ENCODE results near the gene OTUD4.

Gene OTUD4

GRCh38 chr4:145097821-145098674 is 82.3 kb downstream of the OTUD4 start, which contains the start of the genes ABCE1 and ANAPC10:
TSS of gene ABCE1 (plus strand) at chr4:145098311. CDS start at chr4:145104413, 6,102 bp downstream.
TSS of gene ANAPC10 (minus strand) at chr4:145098196. CDS start at chr4:145096099, 2,097 bp downstream.
- TF ChIP-seq, protein P1, sequence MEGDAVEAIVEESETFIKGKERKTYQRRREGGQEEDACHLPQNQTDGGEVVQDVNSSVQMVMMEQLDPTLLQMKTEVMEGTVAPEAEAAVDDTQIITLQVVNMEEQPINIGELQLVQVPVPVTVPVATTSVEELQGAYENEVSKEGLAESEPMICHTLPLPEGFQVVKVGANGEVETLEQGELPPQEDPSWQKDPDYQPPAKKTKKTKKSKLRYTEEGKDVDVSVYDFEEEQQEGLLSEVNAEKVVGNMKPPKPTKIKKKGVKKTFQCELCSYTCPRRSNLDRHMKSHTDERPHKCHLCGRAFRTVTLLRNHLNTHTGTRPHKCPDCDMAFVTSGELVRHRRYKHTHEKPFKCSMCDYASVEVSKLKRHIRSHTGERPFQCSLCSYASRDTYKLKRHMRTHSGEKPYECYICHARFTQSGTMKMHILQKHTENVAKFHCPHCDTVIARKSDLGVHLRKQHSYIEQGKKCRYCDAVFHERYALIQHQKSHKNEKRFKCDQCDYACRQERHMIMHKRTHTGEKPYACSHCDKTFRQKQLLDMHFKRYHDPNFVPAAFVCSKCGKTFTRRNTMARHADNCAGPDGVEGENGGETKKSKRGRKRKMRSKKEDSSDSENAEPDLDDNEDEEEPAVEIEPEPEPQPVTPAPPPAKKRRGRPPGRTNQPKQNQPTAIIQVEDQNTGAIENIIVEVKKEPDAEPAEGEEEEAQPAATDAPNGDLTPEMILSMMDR (IDR thresholded peaks at IDR 0.05; ENCODE audit: control insufficient read depth, insufficient read depth, low read depth, low read length, missing control alignments) = peak; percentile 41
- DNase-seq (ENCODE audit: low read depth) = peak; percentile 91
- peak within 1 kb of the TSS; percentile 72 for H3K4me3 ChIP-seq (ENCODE audit: control insufficient read depth, low read depth, low read length)

GRCh38 chr4:145097331-145097820 is 83.0 kb downstream of the OTUD4 start:
- TF ChIP-seq, protein P1 (IDR thresholded peaks at IDR 0.05; ENCODE audit: control insufficient read depth, insufficient read depth, low read depth, low read length, missing control alignments) = no peak
- no peak for DNase-seq (ENCODE audit: low read depth)
- H3K4me3 ChIP-seq (ENCODE audit: control insufficient read depth, low read depth, low read length) = peak overlapping the region; percentile 72

GRCh38 chr4:145093638-145094037 is 86.8 kb downstream of the OTUD4 start:
- no peak overlapping the region for H3K4me3 ChIP-seq (ENCODE audit: control insufficient read depth, low read depth, low read length)
- TF ChIP-seq, protein P1 (IDR thresholded peaks at IDR 0.05; ENCODE audit: control insufficient read depth, insufficient read depth, low read depth, low read length, missing control alignments) = no peak
- DNase-seq (ENCODE audit: low read depth) = no peak

DNA sequence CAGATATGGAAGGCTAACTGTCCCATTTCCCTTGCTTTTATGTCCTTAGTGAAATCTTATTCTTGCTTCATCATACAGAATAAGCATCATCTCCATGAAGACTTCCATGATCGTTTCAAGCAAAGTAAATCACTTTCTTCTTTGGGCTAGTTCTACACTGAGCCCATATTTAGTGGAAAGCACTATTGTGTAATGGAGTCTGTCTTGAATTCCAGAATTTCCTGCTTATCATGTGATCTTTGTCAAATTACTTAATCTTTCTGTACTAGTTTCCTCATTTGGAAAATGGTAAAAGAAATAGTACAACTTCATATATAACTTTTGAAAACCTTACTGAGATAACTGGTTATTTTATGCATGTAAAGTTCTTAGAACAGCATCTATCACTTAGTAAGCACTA is 90.0 kb downstream of the OTUD4 start:
- no peak overlapping the region for H3K4me3 ChIP-seq (ENCODE audit: control insufficient read depth, low read depth, low read length)
- TF ChIP-seq, protein P1 (IDR thresholded peaks at IDR 0.05; ENCODE audit: control insufficient read depth, insufficient read depth, low read depth, low read length, missing control alignments) = no peak
- no peak for DNase-seq (ENCODE audit: low read depth)

DNA sequence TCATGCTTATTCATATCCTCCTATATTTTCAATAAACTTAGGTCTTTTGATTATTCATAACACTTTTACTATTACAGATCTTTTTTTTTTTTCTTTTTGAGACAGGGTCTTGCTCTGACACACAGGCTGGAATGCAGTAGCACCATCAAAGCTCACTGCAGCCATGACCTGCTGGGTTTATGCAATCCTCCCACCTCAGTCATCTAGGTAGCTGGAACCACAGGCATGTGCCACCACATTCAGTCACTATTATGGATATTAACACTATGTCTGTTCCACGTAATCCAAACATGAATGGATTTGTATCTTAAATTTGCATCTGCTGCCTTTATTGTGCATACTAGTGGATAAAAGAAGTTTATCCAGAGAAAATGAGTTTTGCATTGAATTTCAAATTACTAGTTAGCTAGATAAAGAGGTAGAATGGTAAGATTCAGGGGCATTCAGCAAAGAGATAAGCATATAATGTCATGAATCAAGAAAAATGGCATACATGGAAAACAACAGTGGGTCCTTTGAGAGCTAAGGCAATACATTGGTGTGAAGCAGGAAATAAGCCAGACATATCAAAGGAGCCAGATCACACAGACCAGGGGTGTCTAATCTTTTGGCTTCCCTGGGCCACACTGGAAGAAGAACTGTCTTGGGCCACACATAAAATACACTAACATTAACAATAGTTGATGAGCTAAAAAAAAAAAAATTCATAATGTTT is 96.3 kb downstream of the OTUD4 start:
- TF ChIP-seq, protein P1 (IDR thresholded peaks at IDR 0.05; ENCODE audit: control insufficient read depth, insufficient read depth, low read depth, low read length, missing control alignments) = no peak
- DNase-seq (ENCODE audit: low read depth) = no peak
- H3K4me3 ChIP-seq (ENCODE audit: control insufficient read depth, low read depth, low read length) = no peak overlapping the region
